ENCODE results near the gene PNLIPRP1.

The PNLIPRP1 gene

GRCh38 chr10:116633216-116633600 is 42.4 kb downstream of the PNLIPRP1 start:
- no peak for DNase-seq (ENCODE audit: low spot score)
- TF ChIP-seq, protein P1, sequence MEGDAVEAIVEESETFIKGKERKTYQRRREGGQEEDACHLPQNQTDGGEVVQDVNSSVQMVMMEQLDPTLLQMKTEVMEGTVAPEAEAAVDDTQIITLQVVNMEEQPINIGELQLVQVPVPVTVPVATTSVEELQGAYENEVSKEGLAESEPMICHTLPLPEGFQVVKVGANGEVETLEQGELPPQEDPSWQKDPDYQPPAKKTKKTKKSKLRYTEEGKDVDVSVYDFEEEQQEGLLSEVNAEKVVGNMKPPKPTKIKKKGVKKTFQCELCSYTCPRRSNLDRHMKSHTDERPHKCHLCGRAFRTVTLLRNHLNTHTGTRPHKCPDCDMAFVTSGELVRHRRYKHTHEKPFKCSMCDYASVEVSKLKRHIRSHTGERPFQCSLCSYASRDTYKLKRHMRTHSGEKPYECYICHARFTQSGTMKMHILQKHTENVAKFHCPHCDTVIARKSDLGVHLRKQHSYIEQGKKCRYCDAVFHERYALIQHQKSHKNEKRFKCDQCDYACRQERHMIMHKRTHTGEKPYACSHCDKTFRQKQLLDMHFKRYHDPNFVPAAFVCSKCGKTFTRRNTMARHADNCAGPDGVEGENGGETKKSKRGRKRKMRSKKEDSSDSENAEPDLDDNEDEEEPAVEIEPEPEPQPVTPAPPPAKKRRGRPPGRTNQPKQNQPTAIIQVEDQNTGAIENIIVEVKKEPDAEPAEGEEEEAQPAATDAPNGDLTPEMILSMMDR (conservative IDR thresholded peaks at IDR 0.05; ENCODE audit: low read depth) = no peak
- H3K27ac ChIP-seq = no peak overlapping the region
- CTCF ChIA-PET = interaction anchor here (0.7 kb wide), 1 partner anchor 93 kb away, joined by 3 read pairs; no protein-coding TSS in a partner anchor
- POLR2A ChIA-PET (ENCODE audit: low non-redundant PET) = no interaction called here

GRCh38 chr10:116634126-116634975 is 43.6 kb downstream of the PNLIPRP1 start:
- TF ChIP-seq, protein P1 (conservative IDR thresholded peaks at IDR 0.05; ENCODE audit: low read depth) = no peak
- DNase-seq (ENCODE audit: low spot score) = peak; percentile 30
- POLR2A ChIA-PET (ENCODE audit: low non-redundant PET) = no interaction called here
- CTCF ChIA-PET = interaction anchor here (0.7 kb wide), 1 partner anchor 175 kb away, joined by 3 read pairs; no protein-coding TSS in a partner anchor
- no peak overlapping the region for H3K27ac ChIP-seq

- ChIA-PET CTCF (no interaction called here), POLR2A (ENCODE audit: low non-redundant PET) (no interaction called here)
- TF ChIP-seq, protein P1 (conservative IDR thresholded peaks at IDR 0.05; ENCODE audit: low read depth) = no peak
- no peak for DNase-seq (ENCODE audit: low spot score)
- no peak overlapping the region for H3K27ac ChIP-seq
Observed at GRCh38 chr10:116636385-116636784, 45.6 kb downstream of the PNLIPRP1 start.

- ChIA-PET CTCF (no interaction called here), POLR2A (ENCODE audit: low non-redundant PET) (no interaction called here)
Observed at GRCh38 chr10:116636976-116637375, 46.2 kb downstream of the PNLIPRP1 start.

DNA sequence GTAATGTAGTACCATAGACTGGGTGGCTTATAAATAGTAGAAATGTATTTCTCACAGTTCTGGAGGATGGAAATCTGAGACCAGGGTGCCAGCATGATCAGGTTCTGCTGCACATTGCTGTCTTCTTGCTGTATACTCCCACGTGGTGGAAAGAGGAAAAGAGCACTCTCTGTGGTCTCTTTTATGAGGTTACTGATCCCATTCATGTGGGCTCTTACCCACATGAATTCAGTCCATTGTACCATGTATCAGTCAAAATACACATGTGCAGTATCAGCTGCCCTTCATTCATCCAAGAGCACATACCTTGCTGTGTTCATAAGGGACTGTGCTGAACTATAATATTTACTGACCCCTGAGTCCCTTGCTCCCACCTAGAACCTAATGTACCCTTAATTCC is 47.1 kb downstream of the PNLIPRP1 start:
- DNase-seq (ENCODE audit: low spot score) = no peak
- CTCF ChIA-PET = interaction anchor here (1.0 kb wide), 1 partner anchor 10 kb away, joined by 3 read pairs; no protein-coding TSS in a partner anchor
- no peak overlapping the region for H3K27ac ChIP-seq
- POLR2A ChIA-PET (ENCODE audit: low non-redundant PET) = no interaction called here
- TF ChIP-seq, protein P1 (conservative IDR thresholded peaks at IDR 0.05; ENCODE audit: low read depth) = no peak

More at GRCh38 chr10:116636976-116637375, 46.2 kb downstream of the PNLIPRP1 start:
- TF ChIP-seq, protein P1 (conservative IDR thresholded peaks at IDR 0.05; ENCODE audit: low read depth) = no peak
- no peak overlapping the region for H3K27ac ChIP-seq
- DNase-seq (ENCODE audit: low spot score) = no peak

DNA sequence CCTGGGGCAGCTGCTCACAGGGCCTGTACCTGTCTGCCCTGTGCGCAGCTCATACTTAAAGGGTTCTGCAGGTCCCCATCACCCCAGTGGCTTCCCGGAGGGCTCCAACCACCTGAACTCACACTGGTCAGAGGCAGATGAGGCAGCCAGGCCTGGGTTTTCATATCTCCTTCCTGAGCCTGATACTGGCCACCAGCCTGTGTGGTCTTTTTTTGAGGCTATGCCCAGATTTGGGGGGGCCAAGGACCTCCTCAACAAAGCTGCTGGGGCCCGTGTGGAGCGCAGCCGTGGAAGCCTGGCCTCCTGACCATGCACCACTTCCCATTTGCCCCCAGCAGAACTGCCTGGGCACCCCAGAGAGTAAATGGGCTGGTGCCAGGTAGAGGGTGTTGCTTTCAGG is 55.7 kb downstream of the PNLIPRP1 start:
- DNase-seq (ENCODE audit: low spot score) = no peak
- CTCF ChIA-PET = no interaction called here
- TF ChIP-seq, protein P1 (conservative IDR thresholded peaks at IDR 0.05; ENCODE audit: low read depth) = no peak
- no peak overlapping the region for H3K27ac ChIP-seq
- POLR2A ChIA-PET (ENCODE audit: low non-redundant PET) = no interaction called here
